Effector memory CD4-positive, alpha-beta T cell (primary cell): ENCODE data around the gene PPP1CA.
A peak's percentile ranks its signal among the peaks of the same experiment; 100 is the strongest.
"Not testable (repeated sequence)": the region's sequence is repeated elsewhere in the genome, so short reads cannot be mapped to it uniquely, and the experiment has no call there.

ENCODE experiments used
- DNase-seq, 3 donors: peaks; one replicate each; pipeline ENCODE4 v3.0.0-alpha.2; 2020
- H3K27ac ChIP-seq: 2 replicates; pipeline ENCODE4 v1.7.0; 2013; ENCODE audit warnings: mild to moderate bottlenecking, low read length, moderate library complexity; ENCODE audit not compliant: insufficient read depth, poor library complexity, severe bottlenecking
- H3K27me3 ChIP-seq: replicated peaks from 2 replicates; pipeline ENCODE4 v1.7.0; 2013; ENCODE audit warnings: mild to moderate bottlenecking, low read length; ENCODE audit not compliant: insufficient read depth, control insufficient read depth, poor library complexity, severe bottlenecking
- H3K36me3 ChIP-seq: 2 replicates; pipeline ENCODE4 v1.7.0; 2013; ENCODE audit warnings: mild to moderate bottlenecking, low read length, moderate library complexity; ENCODE audit not compliant: control insufficient read depth, insufficient read depth
- H3K4me1 ChIP-seq: 2 replicates; pipeline ENCODE4 v1.7.0; 2013; ENCODE audit warnings: low read length, mild to moderate bottlenecking; ENCODE audit not compliant: control insufficient read depth, insufficient read depth, poor library complexity, severe bottlenecking
- H3K4me3 ChIP-seq: 2 replicates; pipeline ENCODE4 v1.7.0; 2013; ENCODE audit warnings: low read length, low read depth, mild to moderate bottlenecking; ENCODE audit not compliant: insufficient read depth, poor library complexity, severe bottlenecking
- H3K9me3 ChIP-seq: 2 replicates; pipeline ENCODE4 v1.7.0; 2013; ENCODE audit warnings: mild to moderate bottlenecking, low read length, moderate library complexity; ENCODE audit not compliant: control insufficient read depth

PPP1CA gene

DNA sequence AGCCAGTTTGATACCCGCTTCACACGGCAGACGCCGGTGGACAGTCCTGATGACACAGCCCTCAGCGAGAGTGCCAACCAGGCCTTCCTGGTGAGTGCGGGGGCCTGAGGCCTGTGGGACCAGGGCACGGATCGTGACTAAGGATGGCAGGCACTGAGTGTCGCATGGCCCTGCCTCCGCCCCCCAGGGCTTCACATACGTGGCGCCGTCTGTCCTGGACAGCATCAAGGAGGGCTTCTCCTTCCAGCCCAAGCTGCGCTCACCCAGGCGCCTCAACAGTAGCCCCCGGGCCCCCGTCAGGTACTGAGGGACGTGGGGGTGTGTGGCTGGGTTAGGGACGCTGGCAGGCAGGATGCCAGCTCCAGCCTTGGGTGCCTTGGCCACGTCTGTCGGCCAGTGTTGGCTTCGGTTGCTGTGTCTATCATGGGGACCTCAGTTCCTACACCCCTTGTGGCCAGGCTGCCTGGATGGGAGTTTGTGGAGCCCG lies 32.8 kb upstream of the PPP1CA start:
- H3K36me3 ChIP-seq = peaks cover 22% of the 10 kb centered on the region
- no peak for DNase-seq

DNA sequence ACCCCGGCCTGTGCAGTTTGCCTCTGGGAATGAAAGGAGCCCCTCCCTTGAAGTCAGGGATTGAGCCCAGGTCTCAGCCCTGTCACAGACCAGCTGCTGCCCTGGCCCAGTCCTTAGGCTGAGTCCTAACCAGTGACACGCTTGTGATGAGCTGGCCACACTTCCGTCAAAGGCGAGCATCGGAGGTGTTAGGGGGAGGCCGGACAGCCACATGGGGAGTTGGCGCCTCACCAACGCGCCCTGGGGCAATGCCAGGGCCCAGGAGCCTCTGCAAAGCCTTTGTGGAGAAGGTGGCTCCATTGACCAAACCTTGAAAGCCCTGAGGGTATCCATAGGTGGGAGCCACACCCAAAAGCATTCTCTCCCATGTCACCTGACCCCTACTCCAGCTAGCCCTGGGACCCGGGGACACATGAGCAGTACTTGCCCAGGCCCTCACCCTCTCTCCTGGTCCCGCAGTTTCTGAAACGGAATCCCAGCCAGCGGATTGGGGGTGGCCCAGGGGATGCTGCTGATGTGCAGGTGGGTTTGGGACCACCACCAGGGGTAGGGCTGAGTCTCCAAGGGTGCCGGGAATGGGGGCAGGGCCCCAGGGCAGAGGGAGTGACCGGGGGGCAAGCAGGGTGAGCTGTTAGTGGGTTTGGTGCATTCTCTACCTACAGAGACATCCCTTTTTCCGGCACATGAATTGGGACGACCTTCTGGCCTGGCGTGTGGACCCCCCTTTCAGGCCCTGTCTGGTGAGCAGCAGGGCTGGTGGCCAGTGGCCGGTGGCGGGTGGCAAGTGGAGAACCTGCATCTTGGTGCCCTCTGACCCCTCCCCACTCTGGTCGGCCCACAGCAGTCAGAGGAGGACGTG lies 32.1 kb upstream of the PPP1CA start:
- Histone ChIP-seq H3K9me3 (no peaks in the 10 kb centered on the region), H3K27me3 (no peaks in the 10 kb centered on the region), H3K4me3 (no peak overlapping the region), H3K27ac (peak overlapping the region; percentile 93), H3K4me1 (peaks cover 50% of the 10 kb centered on the region), H3K36me3 (peaks cover 22% of the 10 kb centered on the region)
- DNase-seq = no peak

More for the DNA sequence above, 32.8 kb upstream of the PPP1CA start:
- no peak overlapping the region for H3K4me3 ChIP-seq
- H3K27ac ChIP-seq = peak overlapping the region; percentile 93
- no peaks in the 10 kb centered on the region for H3K9me3 ChIP-seq
- peaks cover 52% of the 10 kb centered on the region for H3K4me1 ChIP-seq
- H3K27me3 ChIP-seq = no peaks in the 10 kb centered on the region

- H3K36me3 ChIP-seq = peaks cover 22% of the 10 kb centered on the region
These were observed 31.1 kb upstream of the PPP1CA start for GRCh38 chr11:67432655-67433349.

GRCh38 chr11:67431346-67432249 lies 29.9 kb upstream of the PPP1CA start:
- H3K4me1 ChIP-seq = peaks cover 53% of the 10 kb centered on the region

More at GRCh38 chr11:67432655-67433349, 31.1 kb upstream of the PPP1CA start:
- Histone ChIP-seq H3K9me3 (no peaks in the 10 kb centered on the region), H3K27ac (peak overlapping the region; percentile 43), H3K27me3 (no peaks in the 10 kb centered on the region), H3K4me1 (peaks cover 49% of the 10 kb centered on the region), H3K4me3 (no peak overlapping the region)
- no peak for DNase-seq

DNA sequence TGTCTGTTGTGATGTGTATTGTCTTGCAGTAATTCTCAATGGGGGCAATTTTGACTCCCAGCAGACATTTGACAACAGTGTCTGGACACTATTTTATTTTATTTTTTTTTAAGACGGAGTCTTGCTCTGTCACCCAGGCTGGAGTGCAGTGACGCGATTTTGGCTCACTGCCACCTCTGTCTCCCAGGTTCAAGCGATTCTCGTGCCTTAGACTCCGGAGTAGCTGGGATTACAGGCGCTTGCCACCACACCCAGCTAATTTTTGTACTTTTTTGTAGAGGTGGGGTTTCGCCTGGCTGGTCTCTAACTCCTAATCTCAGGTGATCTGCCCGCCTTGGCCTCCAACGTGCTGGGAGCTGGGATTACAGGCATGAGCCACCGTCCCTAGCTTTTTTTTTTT lies 28.1 kb upstream of the PPP1CA start:
- no peak for DNase-seq
- no peak overlapping the region for H3K4me3 ChIP-seq
- H3K27ac ChIP-seq = no peak overlapping the region

More at GRCh38 chr11:67431346-67432249, 29.9 kb upstream of the PPP1CA start:
- no peak for DNase-seq
- Histone ChIP-seq H3K27ac (no peak overlapping the region), H3K9me3 (no peaks in the 10 kb centered on the region), H3K4me3 (no peak overlapping the region), H3K27me3 (no peaks in the 10 kb centered on the region), H3K36me3 (peaks cover 22% of the 10 kb centered on the region)

DNA sequence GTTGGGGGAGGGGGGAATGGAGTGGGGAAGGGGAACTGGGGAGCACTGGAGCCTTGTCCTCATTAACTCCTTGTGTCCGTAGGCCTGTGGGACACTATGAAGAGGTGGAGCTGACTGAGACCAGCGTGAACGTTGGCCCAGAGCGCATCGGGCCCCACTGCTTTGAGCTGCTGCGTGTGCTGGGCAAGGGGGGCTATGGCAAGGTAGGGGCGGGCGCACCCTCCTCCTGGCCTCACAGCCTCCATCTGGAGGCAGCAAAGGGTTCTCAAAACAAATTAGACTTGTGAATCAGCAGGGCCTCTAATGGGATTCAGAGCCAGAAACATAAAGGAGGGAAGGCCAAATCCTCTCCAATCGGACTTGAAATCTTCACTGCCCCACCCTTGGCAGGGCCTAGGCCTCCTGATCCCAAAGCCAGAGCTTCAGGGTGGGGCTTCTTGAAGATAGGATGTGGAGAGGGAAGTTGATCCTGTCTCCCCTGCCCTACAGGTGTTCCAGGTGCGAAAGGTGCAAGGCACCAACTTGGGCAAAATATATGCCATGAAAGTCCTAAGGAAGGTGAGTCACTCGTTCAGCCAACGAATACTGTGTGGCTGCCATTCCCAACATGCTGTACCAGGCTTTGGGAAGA lies 27.5 kb upstream of the PPP1CA start:
- Histone ChIP-seq H3K4me1 (peaks cover 29% of the 10 kb centered on the region), H3K9me3 (no peaks in the 10 kb centered on the region), H3K27ac (peak overlapping the region; percentile 89), H3K4me3 (peak overlapping the region; percentile 82), H3K27me3 (no peaks in the 10 kb centered on the region), H3K36me3 (peaks cover 6% of the 10 kb centered on the region)
- DNase-seq = no peak

More for the DNA sequence above, 28.1 kb upstream of the PPP1CA start:
- Histone ChIP-seq H3K4me1 (peaks cover 35% of the 10 kb centered on the region), H3K27me3 (no peaks in the 10 kb centered on the region), H3K9me3 (no peaks in the 10 kb centered on the region), H3K36me3 (peaks cover 12% of the 10 kb centered on the region)

DNA sequence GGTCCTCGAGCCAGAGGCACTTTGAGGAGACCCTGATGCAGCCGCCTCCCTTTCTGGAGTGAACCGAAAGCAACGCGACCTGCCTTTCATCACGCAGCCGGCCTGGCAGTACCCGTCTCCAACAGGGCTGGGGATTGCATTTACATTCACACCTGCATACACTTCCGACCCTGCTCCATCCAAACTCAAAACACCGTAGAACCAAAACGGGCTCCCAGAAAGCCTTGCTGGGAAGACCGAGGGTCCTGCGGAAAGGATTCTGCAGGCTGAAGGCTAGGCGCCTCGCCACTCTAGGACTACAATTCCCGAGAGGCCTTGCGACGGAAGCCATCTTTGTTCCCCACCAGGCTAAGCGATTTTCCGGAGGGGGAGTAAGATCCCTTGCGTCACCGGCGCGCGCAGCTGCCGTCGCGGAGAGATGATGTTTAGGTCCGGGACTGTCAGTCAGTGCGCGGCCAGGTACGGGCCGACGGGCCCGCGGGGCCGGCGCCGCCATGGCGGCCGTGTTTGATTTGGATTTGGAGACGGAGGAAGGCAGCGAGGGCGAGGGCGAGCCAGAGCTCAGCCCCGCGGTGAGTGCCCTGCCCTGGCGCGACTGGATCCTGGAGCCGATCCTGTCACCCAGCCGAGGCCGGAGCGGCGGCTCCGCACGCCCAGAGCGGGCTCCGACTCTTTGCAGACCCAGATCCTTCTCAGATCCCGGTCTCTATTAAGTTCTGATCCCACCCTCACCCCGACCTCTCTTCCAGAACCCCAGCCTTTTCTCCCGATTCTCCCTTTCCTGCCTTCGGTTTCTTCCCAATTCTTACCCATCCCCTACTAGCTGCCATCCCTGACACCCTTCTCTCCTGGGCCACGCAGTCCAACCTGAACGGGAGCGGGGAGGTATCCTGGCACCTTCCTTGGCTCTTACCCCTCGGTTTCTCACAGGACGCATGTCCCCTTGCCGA lies 26.7 kb upstream of the PPP1CA start, which contains the start of gene RPS6KB2:
Gene RPS6KB2, plus strand, starts transcription at position 443 of the 950 bp plus-strand sequence. Its CDS starts 52 bp downstream, at position 495.
- H3K9me3 ChIP-seq = no peaks in the 10 kb centered on the region
- peak within 1 kb of the TSS; percentile 82 for H3K4me3 ChIP-seq
- peaks cover 5% of the 10 kb centered on the region for H3K36me3 ChIP-seq
- peaks cover 21% of the 10 kb centered on the region for H3K4me1 ChIP-seq
- H3K27ac ChIP-seq = peak within 1 kb of the TSS; percentile 89
- H3K27me3 ChIP-seq = no peaks in the 10 kb centered on the region
- DNase-seq = peak; percentile 95 to 99 (median 98)

DNA sequence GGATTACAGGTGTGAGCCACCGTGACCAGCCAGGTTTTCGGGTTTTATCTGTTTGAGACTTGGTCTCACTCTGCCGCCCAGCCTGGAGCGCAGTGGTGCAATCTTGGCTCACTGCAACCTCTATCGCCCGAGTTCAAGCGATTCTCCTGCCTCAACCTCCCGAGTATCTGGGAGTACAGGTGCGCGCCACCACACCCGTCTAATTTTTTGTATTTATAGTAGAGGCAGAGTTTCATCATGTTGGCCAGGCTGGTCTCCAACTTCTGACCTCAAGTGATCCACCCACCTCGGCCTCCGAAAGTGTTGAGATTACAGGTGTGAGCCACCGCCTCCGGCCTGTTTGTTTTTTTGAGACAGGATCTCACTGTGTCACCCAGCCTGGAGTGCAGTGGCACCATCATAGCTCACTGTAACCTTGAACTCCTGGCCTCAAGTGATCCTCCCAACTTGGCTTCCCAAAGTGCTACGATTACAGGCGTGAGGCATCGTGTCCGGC lies 25.8 kb upstream of the PPP1CA start:
- H3K36me3 ChIP-seq, H3K9me3 ChIP-seq, H3K27me3 ChIP-seq, DNase-seq: not testable (repeated sequence)
- Histone ChIP-seq H3K27ac (peak overlapping the region; percentile 89), H3K4me1 (peaks cover 14% of the 10 kb centered on the region), H3K4me3 (peak overlapping the region; percentile 82)
